A549 treated with Mapracorat at 1 μM for 4 hours (cell line): ENCODE results near the gene OSCP1. TPM values are rescaled to one million over a fixed set of nuclear protein-coding genes. Genes with fewer than 3 reads are reported as not detected.

Experiments
- total RNA-seq: library from RNA; stranded (reverse); fragments of 200-300 nt; extraction: Qiagen RNA extraction; gene quantifications from 5 replicates; pipeline ENCODE4 v1.2.3, GENCODE V29; 2022

The OSCP1 gene, protein sequence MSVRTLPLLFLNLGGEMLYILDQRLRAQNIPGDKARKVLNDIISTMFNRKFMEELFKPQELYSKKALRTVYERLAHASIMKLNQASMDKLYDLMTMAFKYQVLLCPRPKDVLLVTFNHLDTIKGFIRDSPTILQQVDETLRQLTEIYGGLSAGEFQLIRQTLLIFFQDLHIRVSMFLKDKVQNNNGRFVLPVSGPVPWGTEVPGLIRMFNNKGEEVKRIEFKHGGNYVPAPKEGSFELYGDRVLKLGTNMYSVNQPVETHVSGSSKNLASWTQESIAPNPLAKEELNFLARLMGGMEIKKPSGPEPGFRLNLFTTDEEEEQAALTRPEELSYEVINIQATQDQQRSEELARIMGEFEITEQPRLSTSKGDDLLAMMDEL
- total RNA-seq: 5.0 to 7.5 TPM (median 6.7 TPM) in 5 replicates

DNA sequence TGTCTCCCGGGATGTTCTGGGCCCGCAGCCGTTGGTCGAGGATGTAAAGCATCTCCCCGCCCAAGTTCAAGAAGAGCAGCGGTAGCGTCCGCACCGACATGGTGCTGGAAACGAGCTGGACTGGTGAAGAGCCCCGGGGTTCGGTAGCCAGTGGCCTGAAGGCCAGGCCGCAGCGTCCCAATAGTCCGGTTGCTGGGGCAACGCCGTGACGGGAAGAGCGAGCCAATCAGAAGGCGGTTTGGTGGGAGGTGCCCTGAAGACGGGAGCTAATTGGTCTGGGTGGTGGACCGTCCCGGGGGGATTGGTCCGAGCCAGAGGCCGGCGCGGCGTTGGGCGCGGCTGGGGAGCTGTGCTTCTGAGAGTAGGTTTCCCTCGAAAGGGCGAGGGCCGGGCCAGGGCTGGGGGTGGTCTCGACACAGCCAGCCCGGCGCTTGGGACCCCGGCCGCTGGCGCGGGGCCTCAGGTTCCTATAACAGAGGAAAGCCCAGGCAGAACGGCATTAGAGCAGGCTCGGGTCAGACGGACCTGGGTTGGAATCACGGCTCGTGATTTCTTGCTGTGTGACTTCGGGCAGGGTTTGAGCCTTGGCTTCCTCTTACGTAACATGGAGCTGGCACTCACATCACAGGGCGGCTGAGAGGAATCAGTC lies at the start of gene OSCP1:
Gene OSCP1 (minus strand): TSS at position 182 of the 649 bp plus-strand sequence. CDS start 82 bp downstream, at position 100.

DNA sequence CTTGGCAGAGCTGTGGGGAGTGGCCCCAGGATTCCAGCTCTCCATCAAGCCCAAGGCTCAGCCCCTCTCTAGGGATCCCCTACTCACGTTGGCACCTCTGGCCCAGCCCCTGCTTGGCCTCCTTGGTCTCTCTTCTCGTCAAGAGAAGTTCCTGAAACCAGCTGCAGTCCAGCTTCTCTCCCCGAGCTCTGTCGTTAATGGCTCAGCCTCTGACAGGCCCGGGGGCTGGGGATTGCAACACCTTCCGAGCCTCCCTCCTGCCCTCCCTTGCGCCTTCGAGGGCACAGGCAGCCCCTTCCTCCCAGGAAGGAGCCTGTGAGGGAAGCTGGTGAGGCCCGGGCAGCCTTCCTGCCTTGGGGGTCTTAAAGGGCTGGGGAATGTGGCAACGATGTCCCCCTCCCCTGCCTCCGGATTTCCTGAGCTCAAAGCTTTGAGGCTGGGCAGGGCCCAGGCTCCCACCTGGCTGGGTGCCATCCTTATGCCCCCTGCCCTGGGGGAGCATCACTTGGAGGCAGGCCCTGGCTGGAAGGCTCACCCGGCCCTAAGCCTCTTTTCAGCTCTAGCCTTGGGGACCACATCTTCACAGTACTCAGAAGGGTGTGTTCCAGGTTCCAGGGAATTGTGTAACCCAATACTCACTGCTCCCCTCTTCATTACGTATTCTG lies 32.6 kb upstream of the OSCP1 start, which contains the start of gene CSF3R:
Gene CSF3R (minus strand): TSS at position 190 of the 665 bp plus-strand sequence. CDS start 3,417 bp downstream, outside the sequence.

DNA sequence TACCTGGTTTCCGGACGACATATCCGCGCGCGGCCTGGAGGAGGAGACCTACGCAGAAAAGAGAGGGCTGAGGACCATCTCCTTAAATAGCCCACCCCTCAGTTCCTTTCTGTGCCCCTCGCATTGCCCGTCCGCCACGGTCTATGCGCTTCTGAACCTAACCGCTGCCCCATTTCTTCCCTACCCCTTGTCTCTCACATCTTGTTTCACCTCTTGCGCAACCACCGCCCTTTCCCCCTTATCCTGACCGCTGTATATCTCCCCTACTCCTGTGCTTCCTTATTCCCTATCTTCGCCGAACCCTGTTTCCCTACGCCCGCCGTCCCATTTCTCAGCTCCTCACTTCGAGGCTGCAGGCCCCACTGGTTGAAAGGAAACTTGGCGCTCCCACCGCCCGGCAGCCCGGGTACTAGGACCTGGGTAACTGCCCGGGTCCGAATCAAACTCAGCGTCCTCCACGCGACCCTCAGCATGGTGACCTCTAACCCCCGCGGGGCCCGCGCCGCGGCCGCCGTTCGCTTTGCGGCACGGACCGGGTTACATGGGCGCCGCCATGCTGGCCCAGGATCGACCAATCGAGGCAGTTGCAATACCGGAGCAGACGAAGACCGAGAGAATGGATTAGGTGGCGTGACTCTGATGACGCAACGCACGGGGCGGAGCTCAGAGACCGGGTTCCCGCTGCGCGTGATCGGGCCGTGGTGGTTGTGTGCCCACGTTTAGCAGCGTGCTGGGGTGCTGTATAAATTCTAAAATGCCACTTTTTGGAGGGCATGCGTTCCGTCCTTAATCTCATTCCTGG lies 13.8 kb upstream of the OSCP1 start, which contains the start of gene MRPS15:
Gene MRPS15 (minus strand): TSS at position 582 of the 802 bp plus-strand sequence. CDS start 109 bp downstream, at position 473.

GRCh38 chr1:36397378-36398230 lies 52.6 kb downstream of the OSCP1 start, which contains the start of gene LSM10:
Gene LSM10, minus strand, starts transcription at chr1:36397908. Its CDS starts 3,779 bp downstream, at chr1:36394129.

GRCh38 chr1:36385410-36386264 lies 64.6 kb downstream of the OSCP1 start, which contains the start of gene STK40:
Gene STK40, minus strand, starts transcription at chr1:36385924. Its CDS starts 24,592 bp downstream, at chr1:36361332.

Other genes with a start within 250 kb of the OSCP1 start
- gene THRAP3, start 226.0 kb downstream of the OSCP1 start, total RNA-seq: 62.8 to 73.5 TPM (median 69.7 TPM) in 5 replicates
- gene SH3D21, start 144.1 kb downstream of the OSCP1 start, total RNA-seq: 1.9 to 3.8 TPM (median 2.4 TPM) in 5 replicates
- gene EVA1B, start 126.8 kb downstream of the OSCP1 start, total RNA-seq: 9.5 to 25.0 TPM (median 23.7 TPM) in 5 replicates
- gene STK40, start 64.5 kb downstream of the OSCP1 start, total RNA-seq: 8.3 to 11.0 TPM (median 10.7 TPM) in 5 replicates
- gene LSM10, start 52.5 kb downstream of the OSCP1 start, total RNA-seq: 40.4 to 47.1 TPM (median 43.0 TPM) in 5 replicates
- gene MRPS15, start 13.9 kb upstream of the OSCP1 start, total RNA-seq: 73.9 to 86.0 TPM (median 81.7 TPM) in 5 replicates
- not detected in 5 replicates for gene CSF3R, start 32.5 kb upstream of the OSCP1 start, total RNA-seq